NCI-H748 (cell line): ENCODE measurements around the gene FOXP2.
"Not testable (repeated sequence)": the region's sequence is repeated elsewhere in the genome, so short reads cannot be mapped to it uniquely, and the experiment has no call there.

ENCODE experiments used
- DNase-seq: peaks from one replicate; lab custom pipeline; 2025; ENCODE audit not compliant: unreplicated experiment; lab: John Stamatoyannopoulos, UW

FOXP2 gene

DNA sequence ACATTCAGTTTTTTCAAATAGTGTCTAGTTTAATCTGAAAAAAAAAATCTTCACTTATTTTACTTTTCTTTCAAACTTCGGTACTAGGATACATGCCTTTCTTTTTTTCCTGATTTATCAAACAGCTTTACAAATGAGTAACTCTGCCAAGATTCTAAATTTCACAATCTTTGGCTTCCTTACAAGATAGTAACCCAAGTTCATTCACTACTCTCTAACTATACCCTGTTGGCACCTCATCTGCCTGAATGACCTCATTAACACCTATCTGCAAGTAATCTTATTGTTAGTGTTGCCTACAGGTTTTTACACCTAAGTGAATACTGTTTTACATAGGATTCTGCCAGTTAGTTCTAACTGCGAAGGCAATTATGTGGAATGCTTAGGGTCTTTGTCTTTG is 159.8 kb downstream of the FOXP2 start:
- no peak for DNase-seq

DNA sequence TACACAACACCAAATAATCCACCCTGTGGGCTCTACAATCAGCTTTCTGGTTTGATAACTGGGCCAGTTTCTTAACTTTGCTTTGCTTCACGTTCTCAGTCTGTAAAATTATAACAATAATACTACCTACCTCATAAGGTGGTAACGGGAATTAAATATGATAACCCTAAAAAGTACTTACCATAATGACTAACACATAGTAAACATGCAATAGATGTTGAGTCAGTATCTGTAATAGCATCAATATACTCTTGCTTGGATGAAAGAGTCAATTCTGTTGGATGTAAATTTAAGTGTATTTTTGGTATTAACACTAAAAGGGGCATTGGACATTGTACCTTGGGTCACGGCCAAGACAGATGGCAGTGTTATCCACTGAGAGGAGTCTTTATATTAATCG is 160.5 kb downstream of the FOXP2 start:
- no peak for DNase-seq

DNA sequence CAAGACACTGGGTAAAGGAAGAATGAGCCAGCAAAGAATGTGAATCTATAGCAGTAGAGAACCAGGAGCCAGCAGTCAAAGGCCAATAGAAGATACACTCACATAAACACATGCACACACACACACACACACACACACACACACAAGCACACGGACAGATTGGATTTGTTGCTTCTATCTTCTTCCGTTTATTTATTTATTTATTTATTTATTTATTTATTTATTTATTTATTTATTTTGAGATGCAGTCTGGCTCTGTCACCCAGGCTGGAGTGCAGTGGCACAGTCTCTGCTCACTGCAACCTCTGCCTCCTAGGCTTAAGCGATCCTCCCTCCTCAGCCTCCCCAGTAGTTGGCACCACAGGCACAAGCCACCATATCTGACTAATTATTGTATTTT is 166.3 kb downstream of the FOXP2 start:
- DNase-seq = not testable (repeated sequence)

DNA sequence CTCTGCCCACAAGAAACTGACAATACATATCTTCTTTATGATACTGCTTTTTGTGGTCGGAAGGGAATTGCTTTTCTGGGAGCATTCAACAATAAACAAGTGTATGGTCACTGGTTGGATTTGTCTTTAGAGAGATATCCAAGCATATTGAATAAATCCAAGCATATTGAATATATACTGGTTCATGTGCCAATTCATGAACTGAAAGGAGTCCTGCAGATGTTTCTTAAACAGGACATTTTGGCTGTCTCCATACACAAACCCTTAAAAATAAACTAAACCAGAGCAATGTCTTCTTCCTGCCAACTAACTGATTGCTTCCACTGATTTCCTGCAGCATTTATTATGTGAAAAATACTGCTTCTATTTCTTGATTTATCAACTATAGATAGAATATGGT is 173.9 kb downstream of the FOXP2 start:
- DNase-seq = no peak

DNA sequence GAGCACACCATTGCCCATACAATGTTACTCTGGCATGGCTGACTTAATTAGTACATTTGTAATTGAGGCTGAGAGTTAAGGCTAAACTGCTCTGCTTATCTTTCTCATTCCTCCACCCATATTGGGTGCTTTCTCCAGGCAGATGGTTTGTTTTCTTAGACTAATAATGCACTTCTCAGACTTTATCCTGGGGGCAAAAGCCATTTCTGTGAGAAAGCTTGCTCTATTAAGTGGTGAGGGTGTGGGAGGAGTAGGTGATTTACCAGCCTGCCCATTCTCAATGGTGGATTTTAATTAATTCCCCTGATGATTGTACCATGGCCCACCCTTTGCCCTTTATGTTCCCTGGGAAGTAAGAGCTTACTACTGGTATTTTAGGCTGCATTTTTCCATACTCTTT is 174.8 kb downstream of the FOXP2 start:
- no peak for DNase-seq

DNA sequence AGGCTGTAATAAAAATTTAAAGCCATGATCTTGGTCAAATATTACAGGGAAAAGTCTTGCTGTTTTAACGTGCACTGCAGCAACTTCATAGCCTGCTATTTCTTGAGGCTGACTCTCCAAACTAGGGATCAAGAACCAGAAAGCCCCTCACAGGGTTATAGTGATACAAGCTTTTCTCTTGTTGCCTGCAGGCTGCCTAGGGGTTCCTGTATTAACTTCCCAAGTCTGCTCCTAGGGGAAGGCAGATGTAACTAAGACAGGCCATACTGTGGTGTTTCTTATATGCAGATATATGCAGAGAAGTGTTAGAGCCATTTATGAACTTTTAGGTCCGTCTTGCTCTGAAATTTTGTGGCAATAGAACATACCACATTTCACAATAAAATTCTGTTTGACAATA is 175.7 kb downstream of the FOXP2 start:
- DNase-seq = no peak

DNA sequence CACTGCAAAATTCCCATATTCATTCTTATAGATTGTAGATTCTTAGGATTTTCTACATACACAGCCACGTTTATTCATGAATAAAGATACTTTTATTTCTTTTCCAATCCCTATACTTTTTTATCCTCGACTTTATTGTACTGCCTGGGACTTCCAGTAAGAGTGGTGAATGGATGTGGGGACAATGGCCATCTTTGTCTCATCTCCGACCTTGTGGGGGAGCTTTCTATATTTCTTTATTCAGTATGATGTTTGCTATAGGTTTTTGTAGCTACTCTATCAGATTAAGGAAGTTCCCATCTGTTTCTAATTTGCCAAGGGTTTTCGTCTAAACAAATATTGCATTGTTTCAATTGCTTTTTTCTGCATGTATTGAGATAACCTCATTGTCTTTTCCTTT is 184.3 kb downstream of the FOXP2 start:
- DNase-seq = no peak

DNA sequence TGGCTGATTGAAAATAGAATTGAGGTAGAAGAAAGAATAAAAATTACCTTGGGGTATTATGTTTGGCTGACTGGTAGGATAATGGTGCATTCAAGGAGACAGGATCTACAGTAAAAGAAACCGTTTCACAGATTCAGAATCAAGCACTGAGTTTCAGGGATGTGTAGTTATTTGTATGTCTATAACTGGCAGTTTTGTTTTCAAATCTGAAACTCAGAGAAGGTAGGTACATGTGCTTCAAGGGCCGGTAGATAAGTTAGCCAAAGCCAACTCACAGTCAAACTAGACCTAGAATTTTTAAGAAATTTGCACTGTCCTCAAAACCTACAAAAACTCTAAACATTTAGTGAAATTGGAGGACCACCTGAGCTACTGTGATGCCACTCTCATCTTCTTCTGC is 191.5 kb downstream of the FOXP2 start:
- DNase-seq = no peak

DNA sequence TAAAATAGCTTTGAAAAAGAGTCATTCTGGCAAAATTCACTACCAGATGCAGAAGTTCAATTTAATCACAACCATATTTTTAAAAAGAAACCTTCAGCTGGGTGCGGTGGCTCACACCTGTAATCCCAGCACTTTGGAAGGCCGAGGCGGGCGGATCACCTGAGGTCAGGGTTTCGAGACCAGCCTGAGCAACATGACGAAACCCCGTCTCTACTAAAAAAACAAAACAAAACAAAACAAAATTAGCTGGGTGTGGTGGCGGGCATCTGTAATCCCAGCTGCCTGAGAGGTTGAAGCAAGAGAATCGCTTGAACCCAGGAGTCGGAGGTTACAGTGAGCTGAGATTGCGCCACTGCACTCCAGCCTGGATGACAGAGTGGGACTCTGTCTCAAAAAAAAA is 194.2 kb downstream of the FOXP2 start:
- not testable (repeated sequence) for DNase-seq

DNA sequence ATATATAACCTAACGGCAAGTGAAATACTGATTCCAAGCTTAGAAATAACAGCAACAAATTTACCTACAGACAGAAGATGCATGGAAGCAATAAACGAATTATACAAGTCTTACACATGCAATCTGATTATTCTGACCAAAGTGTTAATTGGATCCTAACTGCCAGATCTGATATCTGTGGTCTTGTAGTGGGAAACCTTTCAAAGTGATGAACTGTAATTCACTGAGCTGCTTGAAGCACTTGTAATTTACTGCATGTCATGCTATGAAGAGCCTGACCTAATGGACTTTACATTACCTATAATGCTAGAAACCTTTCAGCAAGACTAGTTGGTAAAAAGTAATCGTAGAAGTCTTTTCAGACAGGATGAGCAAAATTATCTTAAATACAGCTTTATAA is 205.6 kb downstream of the FOXP2 start:
- DNase-seq = peak; percentile 11

DNA sequence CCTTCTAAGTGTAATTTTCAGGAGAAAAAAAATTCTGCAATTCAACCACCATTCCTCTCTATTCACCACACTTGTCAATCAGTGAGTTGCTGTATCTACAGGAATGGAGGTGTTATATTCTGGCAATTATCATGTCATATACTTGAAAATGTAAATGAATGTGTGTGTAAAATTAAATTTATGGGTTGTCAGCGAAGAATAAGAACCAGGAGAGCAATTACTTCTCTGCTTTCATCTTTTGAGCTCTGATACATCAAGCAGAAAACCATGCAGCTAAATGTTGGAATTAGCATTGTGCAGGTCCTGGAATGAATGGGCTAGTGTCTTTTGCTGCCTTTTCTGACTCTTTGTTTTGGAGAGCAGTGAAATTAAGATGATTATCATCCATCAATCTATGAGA is 207.6 kb downstream of the FOXP2 start:
- peak; percentile 87 for DNase-seq

DNA sequence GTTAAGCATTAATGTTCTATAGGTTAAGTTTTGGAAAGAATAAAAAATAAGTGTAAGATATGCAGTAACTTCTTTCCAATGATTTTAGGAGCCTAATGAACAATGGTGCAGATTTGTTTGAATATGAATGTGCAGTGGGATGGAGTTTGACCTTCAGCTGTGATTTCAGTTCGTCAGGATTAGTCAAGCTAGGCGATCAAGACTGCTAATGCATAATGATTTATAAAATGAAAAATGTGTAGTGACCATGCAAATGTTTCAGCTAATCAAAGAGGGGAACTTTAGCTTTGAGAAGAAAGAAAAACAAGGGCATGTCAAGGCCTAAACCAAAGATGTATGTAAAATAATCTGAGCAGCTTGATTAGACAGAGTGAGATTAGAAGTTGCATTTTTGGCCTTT is 208.5 kb downstream of the FOXP2 start:
- DNase-seq = peak; percentile 78

DNA sequence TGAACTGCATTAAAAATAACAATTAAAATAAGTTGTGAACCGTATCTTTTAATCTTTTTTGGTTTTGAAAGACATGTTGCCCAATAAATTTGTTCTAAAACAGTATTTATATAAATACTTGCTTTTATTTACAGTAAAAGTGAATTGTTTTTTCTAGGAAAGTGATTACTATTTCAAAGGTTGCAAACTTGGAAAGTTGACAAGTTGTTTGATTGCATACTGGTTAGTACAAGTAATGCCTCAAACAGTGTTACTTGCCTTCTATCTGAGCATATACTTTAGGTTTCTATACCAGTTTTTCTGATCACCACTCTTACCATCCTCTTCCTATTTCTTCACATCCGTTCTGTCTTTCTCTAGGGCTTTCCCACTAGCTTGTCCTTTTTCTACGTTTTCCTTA is 212.6 kb downstream of the FOXP2 start:
- DNase-seq = no peak

DNA sequence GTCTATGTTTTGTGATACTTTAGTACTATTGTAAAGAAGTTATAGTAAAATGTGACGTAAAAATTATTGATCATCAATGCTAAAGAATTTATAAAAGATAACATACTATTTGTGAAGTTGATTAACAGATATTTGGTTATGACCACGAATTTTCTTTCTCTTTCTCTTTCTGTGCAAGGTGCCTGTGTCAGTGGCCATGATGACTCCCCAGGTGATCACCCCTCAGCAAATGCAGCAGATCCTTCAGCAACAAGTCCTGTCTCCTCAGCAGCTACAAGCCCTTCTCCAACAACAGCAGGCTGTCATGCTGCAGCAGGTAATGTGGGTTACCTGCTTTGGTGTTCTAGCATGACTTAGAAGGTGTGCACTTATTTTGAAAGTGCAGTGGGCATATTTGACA is 213.7 kb downstream of the FOXP2 start:
- DNase-seq = peak; percentile 15

DNA sequence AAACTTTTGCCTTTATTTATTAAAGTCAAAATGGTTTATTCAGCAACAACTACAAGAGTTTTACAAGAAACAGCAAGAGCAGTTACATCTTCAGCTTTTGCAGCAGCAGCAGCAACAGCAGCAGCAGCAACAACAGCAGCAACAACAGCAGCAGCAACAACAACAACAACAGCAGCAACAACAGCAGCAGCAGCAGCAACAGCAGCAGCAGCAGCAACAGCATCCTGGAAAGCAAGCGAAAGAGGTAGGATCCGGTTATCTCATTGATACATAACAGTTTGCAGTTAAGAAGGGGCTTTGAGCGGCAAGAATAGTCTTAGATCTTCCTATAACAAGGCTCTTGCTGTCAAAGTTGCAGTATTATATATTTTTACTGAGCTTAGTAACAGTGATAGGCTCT is 215.1 kb downstream of the FOXP2 start:
- DNase-seq = no peak

DNA sequence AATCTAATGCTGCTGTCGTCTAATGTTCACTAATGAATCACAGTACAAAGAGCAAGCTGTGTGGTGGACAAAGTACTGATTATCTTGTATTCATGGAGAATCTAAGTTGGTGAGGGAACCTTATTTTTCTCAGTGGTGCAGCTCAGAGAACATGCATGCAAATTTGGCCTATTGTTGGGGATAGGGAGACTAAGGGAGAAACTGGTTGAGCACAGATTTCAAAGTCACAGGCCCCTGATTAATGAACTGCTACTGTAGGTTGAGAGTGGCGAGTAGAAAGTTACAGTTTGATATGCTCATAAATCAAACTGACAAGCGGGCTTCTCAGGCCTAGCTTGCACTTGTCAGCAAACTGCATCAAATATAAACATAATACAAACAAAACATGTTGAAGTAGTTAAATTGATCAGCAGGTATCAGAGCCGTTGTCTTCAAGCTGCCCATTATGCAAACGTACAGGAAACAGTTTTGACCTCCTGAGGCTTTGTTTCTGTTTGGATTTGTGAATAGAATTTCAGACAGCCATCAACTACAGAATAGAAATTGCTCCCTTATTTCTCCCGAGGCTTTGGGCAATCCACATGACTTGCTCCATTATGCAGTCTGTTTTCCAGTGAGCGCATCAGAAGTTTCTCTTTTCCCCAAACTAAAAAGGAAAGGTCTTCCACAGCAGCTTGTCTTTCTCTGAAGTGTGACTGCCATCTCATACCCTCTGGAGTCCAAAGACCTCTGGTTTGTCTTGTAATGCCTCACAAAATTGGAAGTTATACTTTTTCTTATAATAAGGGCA is 215.8 kb downstream of the FOXP2 start:
- peak; percentile 96 for DNase-seq

DNA sequence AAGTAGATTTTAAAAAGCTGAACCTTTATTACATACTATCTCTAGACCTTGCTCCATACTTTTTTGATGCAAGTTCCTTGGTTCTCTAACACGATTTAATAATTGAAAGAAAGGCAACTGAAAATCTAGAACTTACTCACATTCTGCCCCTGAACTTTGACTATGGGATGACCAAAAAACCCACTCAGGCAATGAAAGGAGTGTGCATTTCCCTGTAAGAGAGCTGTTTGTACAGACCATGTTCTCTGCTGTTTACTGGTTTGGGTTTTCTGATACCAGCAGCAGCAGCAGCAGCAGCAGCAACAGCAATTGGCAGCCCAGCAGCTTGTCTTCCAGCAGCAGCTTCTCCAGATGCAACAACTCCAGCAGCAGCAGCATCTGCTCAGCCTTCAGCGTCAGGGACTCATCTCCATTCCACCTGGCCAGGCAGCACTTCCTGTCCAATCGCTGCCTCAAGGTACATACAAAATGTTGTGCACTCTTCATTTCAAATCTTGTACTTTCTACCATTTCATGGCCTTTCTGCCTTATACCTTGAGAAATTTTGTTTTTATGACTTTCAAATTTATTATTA is 216.7 kb downstream of the FOXP2 start:
- peak; percentile 78 for DNase-seq

DNA sequence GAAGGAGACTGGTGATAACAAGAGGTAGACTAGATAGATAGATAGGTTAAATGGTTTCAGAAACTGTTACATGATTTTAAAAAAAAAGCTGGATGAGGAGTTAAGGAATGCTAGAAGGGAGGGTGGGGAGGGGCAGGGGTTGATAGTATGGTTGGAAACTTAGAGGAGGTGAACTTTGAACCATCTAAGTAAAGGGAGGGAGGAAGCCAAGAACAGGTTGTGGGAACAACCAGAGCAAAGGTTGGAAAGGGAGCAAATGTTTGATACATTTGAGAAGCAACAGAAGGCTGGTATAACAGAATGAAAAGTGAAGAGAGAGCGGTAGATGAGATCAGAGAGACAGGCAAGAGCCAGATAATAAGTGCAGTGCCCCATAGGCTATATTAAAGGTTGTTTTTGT is 224.8 kb downstream of the FOXP2 start:
- no peak for DNase-seq

DNA sequence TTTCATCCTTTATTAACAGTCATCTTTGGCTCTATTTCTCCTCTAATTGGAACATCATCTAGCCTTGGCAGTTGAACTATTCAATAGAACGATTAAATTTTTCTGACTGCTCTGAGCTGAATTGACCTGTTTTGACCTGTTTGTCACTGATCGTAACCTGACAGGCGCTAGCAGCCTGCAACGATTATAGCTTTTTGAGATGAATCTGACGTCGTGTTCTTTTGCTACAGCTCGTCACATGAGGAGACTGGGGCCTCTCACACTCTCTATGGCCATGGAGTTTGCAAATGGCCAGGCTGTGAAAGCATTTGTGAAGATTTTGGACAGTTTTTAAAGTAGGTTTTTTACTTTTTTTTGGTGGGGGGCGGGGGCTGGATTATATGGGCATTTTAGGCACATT is 229.8 kb downstream of the FOXP2 start:
- DNase-seq = peak; percentile 86

DNA sequence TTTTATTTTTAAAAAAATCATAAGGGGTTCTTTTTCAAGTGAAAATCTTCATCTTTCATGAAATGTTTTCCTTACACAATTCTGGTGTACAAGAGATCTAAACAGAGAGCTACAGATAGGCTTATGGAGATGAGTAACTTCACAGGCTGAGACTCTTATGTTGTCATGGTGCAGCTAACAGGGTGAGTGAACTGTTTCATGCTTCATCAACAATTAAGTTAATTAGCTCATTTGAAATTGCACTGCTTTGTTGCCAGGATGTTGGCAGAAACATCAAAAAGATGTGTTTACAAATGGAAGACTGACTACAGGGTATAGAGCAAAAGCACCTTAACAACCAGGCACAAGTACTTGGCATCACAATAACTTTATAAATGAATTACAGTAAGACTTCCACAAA is 230.8 kb downstream of the FOXP2 start:
- DNase-seq = peak; percentile 96

DNA sequence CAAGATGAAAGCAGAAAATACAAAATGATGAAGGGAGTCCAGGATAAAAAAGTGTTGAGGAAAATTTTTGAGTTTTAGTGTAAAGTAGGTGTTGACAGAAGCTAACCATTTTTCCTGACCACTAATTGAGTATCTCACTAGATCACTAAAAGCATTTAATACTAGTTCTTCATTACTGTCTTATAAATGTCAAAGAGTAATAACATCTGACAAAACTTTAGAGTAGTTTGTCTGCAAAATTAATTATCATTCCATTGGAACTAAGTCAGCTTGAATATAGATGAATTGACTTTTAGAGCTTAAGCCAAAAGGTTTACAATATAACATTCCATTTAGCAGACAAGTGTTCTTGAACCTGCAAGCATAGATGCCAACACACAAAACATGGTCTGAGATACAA is 232.9 kb downstream of the FOXP2 start:
- no peak for DNase-seq

DNA sequence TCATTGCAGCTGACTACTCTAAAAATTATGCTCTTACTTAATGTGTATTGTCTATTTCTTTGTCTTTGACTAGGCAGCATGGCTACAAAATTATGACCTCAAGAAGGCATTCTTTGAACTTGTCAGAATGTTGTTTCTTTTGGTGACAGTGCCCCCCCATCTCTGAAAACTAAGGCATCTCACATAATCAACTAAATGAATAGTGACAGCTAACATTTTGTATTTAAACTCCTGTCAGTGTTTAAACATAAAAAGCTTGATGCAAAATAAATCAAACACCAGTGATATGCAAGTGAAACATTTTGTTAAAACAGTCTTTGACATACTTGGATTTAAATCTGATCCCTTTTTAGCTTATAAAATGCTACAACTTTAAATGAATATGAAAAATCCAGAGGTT is 233.5 kb downstream of the FOXP2 start:
- DNase-seq = no peak

DNA sequence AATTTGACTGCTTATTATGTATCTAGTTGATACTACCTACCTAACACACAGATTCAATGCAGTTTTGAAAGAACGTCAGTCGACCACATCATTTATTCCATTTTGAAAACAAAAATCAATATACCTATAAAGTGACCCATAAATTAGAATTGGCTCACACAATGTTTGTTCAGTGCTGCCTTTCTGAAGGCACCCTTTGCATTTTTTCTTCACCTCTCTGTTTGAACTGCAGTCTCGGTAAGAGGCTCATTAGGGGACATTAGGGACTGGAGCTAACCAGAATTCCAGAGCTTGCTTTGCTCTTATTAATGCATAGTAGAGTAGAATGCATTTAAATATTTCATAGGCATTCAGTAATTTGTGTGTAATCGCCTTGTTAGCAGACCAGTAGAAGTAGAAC is 234.1 kb downstream of the FOXP2 start:
- DNase-seq = peak; percentile 78
